Measurements from ENCODE around the gene BTBD17. TPM values are rescaled to one million over a fixed set of nuclear protein-coding genes. Genes with fewer than 3 reads are reported as not detected.

Gene BTBD17
- polyA plus RNA-seq, 1 of the 3 experiments (the other 2 are of a cell fraction): not detected

- no peak overlapping the region for H3K4me2 ChIP-seq
Measured at GRCh38 chr17:74379495-74380085, 17.9 kb upstream of the BTBD17 start.

More at GRCh38 chr17:74379495-74380085, 17.9 kb upstream of the BTBD17 start:
- Histone ChIP-seq H3K9me2 (no peaks in the 10 kb centered on the region), H3K79me2 (ENCODE audit: insufficient read depth) (no peaks in the 10 kb centered on the region), H3K36me3 (replicated peaks in 1 of 2; ENCODE audit: control insufficient read depth in 1 of 2, insufficient read depth in 2 of 2, low read length in 1 of 2) (no peaks in the 10 kb centered on the region), H4K20me1 (ENCODE audit: insufficient read depth) (no peaks in the 10 kb centered on the region), H3F3A (replicated peaks; ENCODE audit: insufficient read depth) (no peaks in the 10 kb centered on the region), H3K27ac (ENCODE audit: low read depth in 2 of 2, low read length in 1 of 2) (no peak overlapping the region), H3K9me3 (no peaks in the 10 kb centered on the region), H3K9ac (no peak overlapping the region), H3K4me3 (ENCODE audit: low read depth in 2 of 2, low read length in 1 of 2) (no peak overlapping the region), H3K27me3 (ENCODE audit: insufficient read depth) (no peaks in the 10 kb centered on the region), H2AFZ (ENCODE audit: low read depth) (no peak overlapping the region), H3K4me1 (ENCODE audit: control insufficient read depth in 1 of 2, insufficient read depth in 2 of 2, low read depth in 1 of 2, low read length in 1 of 2) (peaks cover 0 to 2% of the 10 kb centered on the region in 2 experiments; a peak in 1 of 4 replicates)
- CTCF ChIA-PET: interaction anchor here (0.6 to 5.7 kb wide), 80 partner anchors 9 to 391 kb away, joined by 3 to 159 read pairs (median 4); partner anchors contain the start of genes BTBD17, CD300A, CD300C and GPR142
- WGBS (ENCODE audit: low lambda C conversion rate): 22% methylated on average over 19 of the region's 20 CpGs
- TF ChIP-seq REST (IDR thresholded peaks at IDR 0.05; ENCODE audit: low read depth, low read length): no peak
- no peak for TF ChIP-seq MEF2A (IDR thresholded peaks at IDR 0.05; ENCODE audit: borderline replicate concordance, low read depth)
- no peak for TF ChIP-seq USF2 (IDR thresholded peaks at IDR 0.05; ENCODE audit: borderline replicate concordance, low read depth, low read length)
- TF ChIP-seq JUND (IDR thresholded peaks at IDR 0.05): no peak
- no peak for TF ChIP-seq CHD2 (IDR thresholded peaks at IDR 0.05; ENCODE audit: low read length, partially characterized antibody)
- TF ChIP-seq RAD21 (IDR thresholded peaks at IDR 0.05; ENCODE audit: low read length): peak; percentile 99
- TF ChIP-seq CTCF (IDR thresholded peaks at IDR 0.05): peak; percentile 52
- no peak for TF ChIP-seq RXRA (IDR thresholded peaks at IDR 0.05; ENCODE audit: borderline replicate concordance, low read depth)
- TF ChIP-seq NFIC (IDR thresholded peaks at IDR 0.05; ENCODE audit: borderline replicate concordance): no peak
- no peak for TF ChIP-seq EP300 (IDR thresholded peaks at IDR 0.05; ENCODE audit: borderline replicate concordance in 1 of 2, low read depth in 1 of 2, low read length in 1 of 2)
- TF ChIP-seq SMC3 (IDR thresholded peaks at IDR 0.05; ENCODE audit: low read depth, low read length): peak; percentile 96
- TF ChIP-seq NRF1 (IDR thresholded peaks at IDR 0.05; ENCODE audit: low read depth, low read length): no peak
- TF ChIP-seq ELF1 (IDR thresholded peaks at IDR 0.05): no peak
- no peak for TF ChIP-seq ZBTB33 (IDR thresholded peaks at IDR 0.05; ENCODE audit: borderline replicate concordance, low read depth)
- no peak for TF ChIP-seq SIN3A (IDR thresholded peaks at IDR 0.05; ENCODE audit: borderline replicate concordance, low read depth, low read length)
- no peak for TF ChIP-seq TCF12 (IDR thresholded peaks at IDR 0.05)
- TF ChIP-seq YY1 (IDR thresholded peaks at IDR 0.05; ENCODE audit: low read depth): no peak
- peak; percentile 98 for DNase-seq
- POLR2A ChIA-PET: interaction anchor here (0.8 to 2.1 kb wide), 3 partner anchors 12 to 77 kb away, joined by 3 to 8 read pairs (median 3); no protein-coding TSS in a partner anchor
